Esophagus muscularis mucosa (tissue), 3 donors: ENCODE results near the gene BICDL1.

Experiments
- CTCF ChIP-seq, 3 experiments: fragments of 200-600 bp in 2 of 3; fragments of 450-650 bp in 1 of 3; sonication (generic) in 2 of 3; IDR thresholded peaks; one replicate each; pipeline ENCODE4 v1.5.1; 2017 to 2019; ENCODE audit warnings: antibody characterized with exemption in 3 of 3, mild to moderate bottlenecking in 2 of 3, moderate library complexity in 1 of 3
- EP300 ChIP-seq: sonication (generic); formaldehyde crosslinking; IDR thresholded peaks from one replicate; pipeline ENCODE4 v1.6.1; 2017; ENCODE audit warnings: antibody characterized with exemption

- no peak for TF ChIP-seq CTCF (IDR thresholded peaks at IDR 0.05)
- no peak for TF ChIP-seq EP300
These were observed 36.6 kb downstream of the BICDL1 start for GRCh38 chr12:120025640-120026039.
